ENCODE results near the gene RP9. TPM values are rescaled to one million over a fixed set of nuclear protein-coding genes. Genes with fewer than 3 reads are reported as not detected.

The RP9 gene
- polyA plus RNA-seq, 2 of the 4 experiments (the other 2 are of a cell fraction): 25.7 to 51.5 TPM

DNA sequence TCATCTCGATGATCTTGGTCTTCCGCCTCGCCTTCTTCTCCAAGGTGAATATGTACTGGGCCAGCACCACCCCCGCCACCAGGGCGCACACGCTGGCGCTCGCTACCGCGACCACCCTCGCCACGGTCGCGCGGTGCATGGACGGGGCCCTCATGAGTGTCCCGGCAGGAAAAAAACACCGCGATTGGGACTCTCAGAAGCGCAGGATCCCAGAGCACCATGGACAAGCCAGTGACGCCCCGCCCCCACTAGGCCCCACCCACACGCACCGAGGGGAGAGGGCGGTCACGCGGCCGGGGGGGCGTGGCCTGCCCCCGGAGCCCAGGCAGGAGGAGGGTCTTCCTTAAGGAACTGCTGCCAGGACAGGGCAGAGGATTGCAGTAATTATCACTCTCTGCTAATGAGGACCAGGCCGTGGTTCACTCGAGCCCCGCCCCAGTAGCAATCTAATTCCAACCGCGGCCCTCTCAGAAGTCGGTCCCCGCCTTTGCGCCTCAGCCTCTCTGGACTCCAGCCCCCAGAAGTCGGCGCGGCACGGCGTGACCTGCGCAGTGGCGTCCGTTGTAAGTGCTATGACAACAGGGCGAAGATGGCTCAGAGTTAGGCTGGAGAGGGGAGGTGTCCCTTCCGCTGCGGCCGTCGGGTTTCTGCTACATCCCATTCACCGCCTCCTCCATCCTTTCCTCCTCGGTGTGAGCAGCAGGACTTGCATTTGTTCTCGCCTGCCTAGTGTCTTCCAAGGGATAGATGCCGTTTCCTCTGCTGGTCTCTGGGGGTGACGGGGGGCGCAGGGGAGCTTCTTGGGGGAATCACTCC lies 20.0 kb upstream of the RP9 start, which contains the start of gene BBS9:
TSS of gene BBS9 (plus strand) at position 575 of the 816 bp plus-strand sequence. CDS start 16,689 bp downstream, outside the sequence.
- no peak for FAIRE-seq
- POLR2A ChIA-PET: interaction anchor here (1.5 kb wide), 1 partner anchor 67 kb away, joined by 5 read pairs; the partner anchor contains the start of gene NT5C3A
- Histone ChIP-seq H3K27ac (peak within 1 kb of the TSS; percentile 92 to 97), H3K4me3 (peak within 1 kb of the TSS; percentile 76), H3K4me1 (peaks cover 14% of the 10 kb centered on the region; the same call in 2 of the 3 replicates), H3K9me3 (peaks cover 5% of the 10 kb centered on the region; the same call in 2 of the 3 replicates), H3K4me2 (peak within 1 kb of the TSS; percentile 79)
- ATAC-seq: peak; percentile 99 to 100
- CTCF ChIA-PET: interaction anchor here (1.4 to 3.8 kb wide), 2 partner anchors 12 to 20 kb away, joined by 3 to 26 read pairs; partner anchors contain the start of gene RP9
- peak; percentile 92 to 95 for DNase-seq (ENCODE audit: low read depth in 1 of 2, low spot score in 1 of 2)
- 2% methylated on average over 35 of the region's 57 CpGs for WGBS (ENCODE audit: missing lambda C conversion rate)
- no peak for TF ChIP-seq HDAC2 (IDR thresholded peaks at IDR 0.05)
- no peak for TF ChIP-seq ZSCAN20 (CRISPR knock-in tag; IDR thresholded peaks at IDR 0.05)
- no peak for TF ChIP-seq KDM5A (IDR thresholded peaks at IDR 0.05)
- TF ChIP-seq CEBPB (IDR thresholded peaks at IDR 0.05): no peak
- TF ChIP-seq SMC3 (IDR thresholded peaks at IDR 0.05): no peak
- TF ChIP-seq BHLHE40 (IDR thresholded peaks at IDR 0.05; ENCODE audit: low read depth, low read length): no peak
- TF ChIP-seq ZNF302 (CRISPR knock-in tag; IDR thresholded peaks at IDR 0.05): no peak
- TF ChIP-seq NR3C1 (IDR thresholded peaks at IDR 0.05): no peak
- TF ChIP-seq, protein P1, sequence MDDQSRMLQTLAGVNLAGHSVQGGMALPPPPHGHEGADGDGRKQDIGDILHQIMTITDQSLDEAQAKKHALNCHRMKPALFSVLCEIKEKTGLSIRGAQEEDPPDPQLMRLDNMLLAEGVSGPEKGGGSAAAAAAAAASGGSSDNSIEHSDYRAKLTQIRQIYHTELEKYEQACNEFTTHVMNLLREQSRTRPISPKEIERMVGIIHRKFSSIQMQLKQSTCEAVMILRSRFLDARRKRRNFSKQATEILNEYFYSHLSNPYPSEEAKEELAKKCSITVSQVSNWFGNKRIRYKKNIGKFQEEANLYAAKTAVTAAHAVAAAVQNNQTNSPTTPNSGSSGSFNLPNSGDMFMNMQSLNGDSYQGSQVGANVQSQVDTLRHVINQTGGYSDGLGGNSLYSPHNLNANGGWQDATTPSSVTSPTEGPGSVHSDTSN (IDR thresholded peaks at IDR 0.05): no peak
- TF ChIP-seq POLR2A (IDR thresholded peaks at IDR 0.05; ENCODE audit: low read length): peak; percentile 79
- TF ChIP-seq RARB (CRISPR knock-in tag; IDR thresholded peaks at IDR 0.05): no peak
- TF ChIP-seq ESRRA (IDR thresholded peaks at IDR 0.05; ENCODE audit: borderline replicate concordance, low read length): no peak
- no peak for TF ChIP-seq CHD4 (IDR thresholded peaks at IDR 0.05; ENCODE audit: borderline replicate concordance)
- TF ChIP-seq HEYL (CRISPR knock-in tag; IDR thresholded peaks at IDR 0.05): no peak
- no peak for TF ChIP-seq HOXB5 (CRISPR knock-in tag; IDR thresholded peaks at IDR 0.05)
- TF ChIP-seq, protein P2, sequence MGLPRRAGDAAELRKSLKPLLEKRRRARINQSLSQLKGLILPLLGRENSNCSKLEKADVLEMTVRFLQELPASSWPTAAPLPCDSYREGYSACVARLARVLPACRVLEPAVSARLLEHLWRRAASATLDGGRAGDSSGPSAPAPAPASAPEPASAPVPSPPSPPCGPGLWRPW (IDR thresholded peaks at IDR 0.05): no peak
- TF ChIP-seq GATA3 (IDR thresholded peaks at IDR 0.05; ENCODE audit: borderline replicate concordance): no peak
- TF ChIP-seq, protein P3, sequence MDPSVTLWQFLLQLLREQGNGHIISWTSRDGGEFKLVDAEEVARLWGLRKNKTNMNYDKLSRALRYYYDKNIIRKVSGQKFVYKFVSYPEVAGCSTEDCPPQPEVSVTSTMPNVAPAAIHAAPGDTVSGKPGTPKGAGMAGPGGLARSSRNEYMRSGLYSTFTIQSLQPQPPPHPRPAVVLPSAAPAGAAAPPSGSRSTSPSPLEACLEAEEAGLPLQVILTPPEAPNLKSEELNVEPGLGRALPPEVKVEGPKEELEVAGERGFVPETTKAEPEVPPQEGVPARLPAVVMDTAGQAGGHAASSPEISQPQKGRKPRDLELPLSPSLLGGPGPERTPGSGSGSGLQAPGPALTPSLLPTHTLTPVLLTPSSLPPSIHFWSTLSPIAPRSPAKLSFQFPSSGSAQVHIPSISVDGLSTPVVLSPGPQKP (IDR thresholded peaks at IDR 0.05; ENCODE audit: low read depth, low read length): no peak
- peak; percentile 73 for TF ChIP-seq PHF8 (IDR thresholded peaks at IDR 0.05; ENCODE audit: borderline replicate concordance, low read depth)
- TF ChIP-seq JUN (IDR thresholded peaks at IDR 0.05): peak in 1 of 2 experiments; percentile 73; a peak in 2 of 5 replicates
- TF ChIP-seq TP53 (CRISPR knock-in tag; IDR thresholded peaks at IDR 0.05): no peak
- no peak for TF ChIP-seq RFX5 (IDR thresholded peaks at IDR 0.05)
- no peak for TF ChIP-seq RNF2 (IDR thresholded peaks at IDR 0.05; ENCODE audit: borderline replicate concordance, low read depth)
- no peak for TF ChIP-seq ZFP36 (IDR thresholded peaks at IDR 0.05; ENCODE audit: borderline replicate concordance, partially characterized antibody)
- no peak for TF ChIP-seq EP300 (IDR thresholded peaks at IDR 0.05)
- TF ChIP-seq EHMT2 (IDR thresholded peaks at IDR 0.05; ENCODE audit: low read depth): no peak
- no peak for TF ChIP-seq JUNB (IDR thresholded peaks at IDR 0.05)
- TF ChIP-seq CHD2 (IDR thresholded peaks at IDR 0.05; ENCODE audit: low read length, partially characterized antibody): no peak
- TF ChIP-seq FOXS1 (CRISPR knock-in tag; IDR thresholded peaks at IDR 0.05): no peak
- no peak for TF ChIP-seq MAFK (IDR thresholded peaks at IDR 0.05; ENCODE audit: partially characterized antibody)
- TF ChIP-seq EHF (CRISPR knock-in tag; IDR thresholded peaks at IDR 0.05): no peak
- TF ChIP-seq NPAS2 (CRISPR knock-in tag; IDR thresholded peaks at IDR 0.05; ENCODE audit: borderline replicate concordance): no peak
- TF ChIP-seq MAZ (IDR thresholded peaks at IDR 0.05; ENCODE audit: borderline replicate concordance, low read depth, low read length): no peak
- no peak for TF ChIP-seq KDM1A (IDR thresholded peaks at IDR 0.05; ENCODE audit: low read depth)
- TF ChIP-seq, protein P4, sequence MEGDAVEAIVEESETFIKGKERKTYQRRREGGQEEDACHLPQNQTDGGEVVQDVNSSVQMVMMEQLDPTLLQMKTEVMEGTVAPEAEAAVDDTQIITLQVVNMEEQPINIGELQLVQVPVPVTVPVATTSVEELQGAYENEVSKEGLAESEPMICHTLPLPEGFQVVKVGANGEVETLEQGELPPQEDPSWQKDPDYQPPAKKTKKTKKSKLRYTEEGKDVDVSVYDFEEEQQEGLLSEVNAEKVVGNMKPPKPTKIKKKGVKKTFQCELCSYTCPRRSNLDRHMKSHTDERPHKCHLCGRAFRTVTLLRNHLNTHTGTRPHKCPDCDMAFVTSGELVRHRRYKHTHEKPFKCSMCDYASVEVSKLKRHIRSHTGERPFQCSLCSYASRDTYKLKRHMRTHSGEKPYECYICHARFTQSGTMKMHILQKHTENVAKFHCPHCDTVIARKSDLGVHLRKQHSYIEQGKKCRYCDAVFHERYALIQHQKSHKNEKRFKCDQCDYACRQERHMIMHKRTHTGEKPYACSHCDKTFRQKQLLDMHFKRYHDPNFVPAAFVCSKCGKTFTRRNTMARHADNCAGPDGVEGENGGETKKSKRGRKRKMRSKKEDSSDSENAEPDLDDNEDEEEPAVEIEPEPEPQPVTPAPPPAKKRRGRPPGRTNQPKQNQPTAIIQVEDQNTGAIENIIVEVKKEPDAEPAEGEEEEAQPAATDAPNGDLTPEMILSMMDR (IDR thresholded peaks at IDR 0.05): no peak
- TF ChIP-seq CBX2 (IDR thresholded peaks at IDR 0.05; ENCODE audit: borderline replicate concordance, low read depth): no peak
- TF ChIP-seq, protein P5, sequence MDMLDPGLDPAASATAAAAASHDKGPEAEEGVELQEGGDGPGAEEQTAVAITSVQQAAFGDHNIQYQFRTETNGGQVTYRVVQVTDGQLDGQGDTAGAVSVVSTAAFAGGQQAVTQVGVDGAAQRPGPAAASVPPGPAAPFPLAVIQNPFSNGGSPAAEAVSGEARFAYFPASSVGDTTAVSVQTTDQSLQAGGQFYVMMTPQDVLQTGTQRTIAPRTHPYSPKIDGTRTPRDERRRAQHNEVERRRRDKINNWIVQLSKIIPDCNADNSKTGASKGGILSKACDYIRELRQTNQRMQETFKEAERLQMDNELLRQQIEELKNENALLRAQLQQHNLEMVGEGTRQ (IDR thresholded peaks at IDR 0.05): peak; percentile 65
- no peak for TF ChIP-seq FOSL2 (IDR thresholded peaks at IDR 0.05)
- TF ChIP-seq FOSL2 (CRISPR knock-in tag; IDR thresholded peaks at IDR 0.05): no peak

All from A549 (cell line).